A549 (cell line): Measurements from ENCODE around the gene ASXL2. TPM values are rescaled to one million over a fixed set of nuclear protein-coding genes. Genes with fewer than 3 reads are reported as not detected.

Experiments used
- BCL3 ChIP-seq: fragments of >200 bp; sonication (Bioruptor Twin); formaldehyde crosslinking; IDR thresholded peaks from 3 replicates; pipeline ENCODE4 v1.6.1; 2016
- BHLHE40 ChIP-seq: IDR thresholded peaks from 2 replicates; pipeline ENCODE4 v1.6.1; 2012; ENCODE audit warnings: low read depth, low read length, inconsistent platforms
- CBX2 ChIP-seq: fragments of 200-600 bp; sonication (generic); IDR thresholded peaks from 2 replicates; pipeline ENCODE4 v1.6.1; 2016; ENCODE audit warnings: low read depth, mild to moderate bottlenecking, borderline replicate concordance
- CEBPB ChIP-seq, 2 experiments: fragments of >200 bp in 1 of 2; sonication (Bioruptor Twin) in 1 of 2; formaldehyde crosslinking in 1 of 2; IDR thresholded peaks; 2 replicates each; pipeline ENCODE4 v1.6.1; 2012 to 2016
- CHD4 ChIP-seq: fragments of 200-600 bp; sonication (generic); IDR thresholded peaks from 2 replicates; pipeline ENCODE4 v1.6.1; 2016; ENCODE audit warnings: antibody characterized with exemption, mild to moderate bottlenecking, borderline replicate concordance
- EHF ChIP-seq: fragments of 250-450 bp; sonication (Bioruptor Pico); IDR thresholded peaks from 2 replicates; pipeline ENCODE4 v1.5.0; 2020; ENCODE audit warnings: mild to moderate bottlenecking
- EP300 ChIP-seq, 2 experiments: fragments of >200 bp; sonication (Bioruptor Twin); formaldehyde crosslinking; IDR thresholded peaks; 2 replicates in 1 of 2; 3 replicates in 1 of 2; pipeline ENCODE4 v1.6.1; 2016 to 2017
- FOXS1 ChIP-seq: fragments of 250-450 bp; sonication (Bioruptor Pico); IDR thresholded peaks from 2 replicates; pipeline ENCODE4 v1.5.0; 2020; ENCODE audit warnings: mild to moderate bottlenecking, moderate library complexity
- HES2 ChIP-seq: fragments of >200 bp; sonication (Bioruptor Twin); formaldehyde crosslinking; IDR thresholded peaks from 2 replicates; pipeline ENCODE4 v1.6.1; 2016
- HEYL ChIP-seq: fragments of 250-450 bp; sonication (Bioruptor Pico); IDR thresholded peaks from 2 replicates; pipeline ENCODE4 v1.8.0; 2021; ENCODE audit warnings: mild to moderate bottlenecking, moderate library complexity
- HMGXB4 ChIP-seq: fragments of 250-450 bp; sonication (Bioruptor Pico); IDR thresholded peaks from 2 replicates; pipeline ENCODE4 v1.5.0; 2021; ENCODE audit warnings: mild to moderate bottlenecking, moderate library complexity, borderline replicate concordance
- HOXA7 ChIP-seq: fragments of 250-450 bp; sonication (Bioruptor Pico); IDR thresholded peaks from 2 replicates; pipeline ENCODE4 v1.5.0; 2020; ENCODE audit warnings: mild to moderate bottlenecking, moderate library complexity
- JUN ChIP-seq, 2 experiments: fragments of >200 bp; sonication (Bioruptor Twin); formaldehyde crosslinking; IDR thresholded peaks; 2 replicates in 1 of 2; 3 replicates in 1 of 2; pipeline ENCODE4 v1.6.1; 2016 to 2017
- MAFK ChIP-seq: fragments of 450-650 bp; IDR thresholded peaks from 2 replicates; pipeline ENCODE4 v1.6.1; 2014; ENCODE audit not compliant: partially characterized antibody
- MAX ChIP-seq: IDR thresholded peaks from 2 replicates; pipeline ENCODE4 v1.6.1; 2012
- NR3C1 ChIP-seq: fragments of >200 bp; sonication (Bioruptor Twin); formaldehyde crosslinking; IDR thresholded peaks from 3 replicates; pipeline ENCODE4 v1.6.1; 2017
- PHF8 ChIP-seq: fragments of 200-600 bp; sonication (generic); IDR thresholded peaks from 2 replicates; pipeline ENCODE4 v1.6.1; 2016; ENCODE audit warnings: low read depth, mild to moderate bottlenecking, antibody characterized with exemption, moderate library complexity, borderline replicate concordance
- RCOR1 ChIP-seq: fragments of 150-350 bp; IDR thresholded peaks from 2 replicates; pipeline ENCODE4 v1.6.1; 2014; ENCODE audit warnings: antibody characterized with exemption, low read length, low read depth
- REST ChIP-seq: fragments of 200-600 bp; sonication (generic); IDR thresholded peaks from 2 replicates; pipeline ENCODE4 v1.6.1; 2016; ENCODE audit warnings: antibody characterized with exemption, mild to moderate bottlenecking, moderate library complexity
- SREBF2 ChIP-seq: fragments of 450-650 bp; IDR thresholded peaks from 2 replicates; pipeline ENCODE4 v1.6.1; 2014; ENCODE audit warnings: mild to moderate bottlenecking, moderate library complexity
- TFCP2L1 ChIP-seq: fragments of 250-450 bp; sonication (Bioruptor Pico); IDR thresholded peaks from 2 replicates; pipeline ENCODE4 v1.5.0; 2021; ENCODE audit warnings: mild to moderate bottlenecking
- TP53 ChIP-seq: fragments of 250-450 bp; sonication (Bioruptor Pico); IDR thresholded peaks from 2 replicates; pipeline ENCODE4 v1.5.0; 2021; ENCODE audit warnings: mild to moderate bottlenecking, moderate library complexity
- ZC3H11A ChIP-seq: fragments of 450-650 bp; IDR thresholded peaks from 2 replicates; pipeline ENCODE4 v1.6.1; 2014; ENCODE audit warnings: antibody characterized with exemption, mild to moderate bottlenecking
- ZNF302 ChIP-seq: fragments of 250-450 bp; sonication (Bioruptor Pico); IDR thresholded peaks from 2 replicates; pipeline ENCODE4 v1.9.0; 2021; ENCODE audit warnings: inconsistent platforms, mild to moderate bottlenecking, moderate library complexity
- ZSCAN20 ChIP-seq: fragments of 250-450 bp; sonication (Bioruptor Pico); IDR thresholded peaks from 2 replicates; pipeline ENCODE4 v1.8.0; 2022; ENCODE audit warnings: mild to moderate bottlenecking, moderate library complexity
- polyA plus RNA-seq, 4 experiments: library from polyadenylated mRNA; depleted of rRNA in 3 of 4; stranded (reverse); fragments of >200 nt; fragmentation: RNase III in 1 of 4; extraction: RNeasy Plus Mini Kit Qiagen cat#74134 plus additional on column Dnase treatment in 1 of 4; gene quantifications; 2 replicates in 3 of 4; 3 replicates in 1 of 4; pipeline ENCODE4 v1.2.3, GENCODE V29; 2011 to 2017

Gene ASXL2
- polyA plus RNA-seq, 2 of the 4 experiments (the other 2 are of a cell fraction) = 10.3 to 26.4 TPM

DNA sequence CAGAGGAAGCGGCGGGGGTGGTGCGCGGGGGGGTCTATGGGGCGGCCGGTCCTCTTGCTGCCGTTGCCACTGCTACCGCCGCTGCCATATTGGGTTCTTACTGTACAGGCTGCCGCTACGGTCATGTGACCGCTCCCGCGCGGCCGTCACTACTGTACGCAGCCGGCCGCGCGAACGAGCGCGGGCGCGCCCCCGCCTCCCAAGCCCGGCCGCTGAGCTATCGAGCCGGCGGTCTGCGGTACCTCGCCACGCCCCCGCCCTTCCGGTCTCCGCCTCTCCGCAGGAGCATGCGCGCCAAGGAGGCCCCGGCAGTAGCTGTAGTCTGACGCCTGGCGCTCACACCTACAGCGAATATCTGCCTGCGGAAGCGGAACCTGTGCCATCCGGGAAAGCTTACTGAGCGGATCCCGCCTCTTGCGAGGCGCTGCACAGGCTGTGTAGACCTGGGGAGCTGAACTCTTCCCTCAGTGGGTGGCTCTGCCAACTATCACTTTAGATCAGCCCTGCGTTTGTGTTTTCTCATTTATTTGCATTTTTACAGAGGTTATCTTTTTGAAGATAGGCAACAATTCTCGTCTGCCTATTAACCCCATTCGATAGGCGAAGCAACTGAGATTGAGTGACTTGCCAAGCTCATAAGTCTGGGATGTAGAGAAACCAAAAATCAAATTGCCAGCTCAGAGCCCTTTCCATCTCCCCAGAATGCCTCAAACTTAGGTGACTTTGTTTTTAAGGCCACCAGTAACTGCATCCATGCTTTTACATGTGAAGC is at the start of gene ASXL2 (continued):
- peak; percentile 81; the same call in 2 of the 3 replicates for TF ChIP-seq BCL3
- TF ChIP-seq CHD4 = no peak
- TF ChIP-seq EHF = no peak
- TF ChIP-seq EP300 (IDR thresholded peaks at IDR 0.05) = no peak
- no peak; the same call in none of the 2 replicates for TF ChIP-seq PHF8
- no peak for TF ChIP-seq FOXS1 (CRISPR knock-in tag)
- TF ChIP-seq ZNF302 = no peak
- no peak for TF ChIP-seq CEBPB (IDR thresholded peaks at IDR 0.05)
- TF ChIP-seq MAX = peak; percentile 90
- no peak for TF ChIP-seq REST
- TF ChIP-seq TP53 (CRISPR knock-in tag) = no peak
- no peak for TF ChIP-seq ZC3H11A
- peak; percentile 57 for TF ChIP-seq MAFK
- TF ChIP-seq ZSCAN20 (CRISPR knock-in tag) = no peak
- TF ChIP-seq RCOR1 = no peak
- TF ChIP-seq HMGXB4 = no peak
- TF ChIP-seq TFCP2L1 (CRISPR knock-in tag) = no peak
- TF ChIP-seq HOXA7 (CRISPR knock-in tag) = no peak
- no peak for TF ChIP-seq HES2
- no peak for TF ChIP-seq NR3C1
- no peak for TF ChIP-seq SREBF2
- TF ChIP-seq JUN (IDR thresholded peaks at IDR 0.05) = peak; percentile 91 to 92
- no peak for TF ChIP-seq HEYL (CRISPR knock-in tag)
- no peak for TF ChIP-seq BHLHE40
- TF ChIP-seq CBX2 = no peak
